Measurements from ENCODE around the gene SMIM44. TPM values are rescaled to one million over a fixed set of nuclear protein-coding genes. Genes with fewer than 3 reads are reported as not detected.
"Not testable (repeated sequence)": the region's sequence is repeated elsewhere in the genome, so short reads cannot be mapped to it uniquely, and the experiment has no call there.

Gene SMIM44
- total RNA-seq, 1 donor from 2014 or later, result not detected

- no peak for DNase-seq (ENCODE audit: low spot score in 2 of 2)
- FAIRE-seq, result no peak
Observed at GRCh38 chr19:3518659-3519058, 35.4 kb upstream of the SMIM44 start.

DNA sequence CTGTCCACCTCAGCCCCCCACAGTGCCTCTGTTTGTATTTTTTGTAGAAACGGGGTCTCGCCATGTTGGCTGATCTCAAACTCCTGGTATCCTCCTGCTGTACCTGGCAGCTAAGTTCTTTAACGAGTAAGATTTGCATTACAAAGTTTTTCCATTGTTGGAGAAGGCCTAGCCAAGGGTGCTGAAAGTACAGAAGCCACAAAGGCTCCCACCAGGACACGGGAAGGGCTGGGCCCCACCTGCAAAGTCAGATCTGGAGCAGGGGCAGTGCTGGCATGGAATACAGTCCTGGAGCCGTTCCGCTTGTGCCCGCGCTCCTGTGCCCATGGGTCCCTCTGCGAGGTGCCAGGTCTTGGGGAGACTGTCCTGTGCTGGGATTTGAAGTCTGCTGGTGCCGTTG, 35.0 kb upstream of the SMIM44 start:
- FAIRE-seq, result no peak
- DNase-seq (ENCODE audit: low spot score in 2 of 2), result no peak

DNA sequence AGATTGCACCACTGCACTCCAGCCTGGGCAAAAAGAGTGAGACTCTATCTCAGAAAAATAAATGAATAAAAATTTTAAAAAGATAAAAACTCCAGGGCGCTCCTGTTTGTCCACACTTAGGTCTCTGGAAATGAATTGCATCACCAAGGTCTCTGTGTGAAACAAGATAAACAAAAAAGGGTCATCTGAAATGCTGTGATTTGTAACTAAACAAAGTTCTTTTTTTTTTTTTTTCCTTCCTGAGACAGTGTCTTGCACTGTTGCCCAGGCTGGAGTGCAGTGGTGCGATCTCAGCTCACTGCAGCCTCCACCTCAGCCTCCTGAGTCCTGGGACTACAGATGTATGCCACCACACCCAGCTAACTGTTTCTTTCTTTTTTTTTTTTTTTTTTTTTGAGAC, 34.4 kb upstream of the SMIM44 start:
- FAIRE-seq, result no peak
- no peak for DNase-seq (ENCODE audit: low spot score in 2 of 2)

- FAIRE-seq, result no peak
- DNase-seq (ENCODE audit: low spot score in 2 of 2), result no peak
Observed at GRCh38 chr19:3516675-3517207, 33.5 kb upstream of the SMIM44 start.

DNA sequence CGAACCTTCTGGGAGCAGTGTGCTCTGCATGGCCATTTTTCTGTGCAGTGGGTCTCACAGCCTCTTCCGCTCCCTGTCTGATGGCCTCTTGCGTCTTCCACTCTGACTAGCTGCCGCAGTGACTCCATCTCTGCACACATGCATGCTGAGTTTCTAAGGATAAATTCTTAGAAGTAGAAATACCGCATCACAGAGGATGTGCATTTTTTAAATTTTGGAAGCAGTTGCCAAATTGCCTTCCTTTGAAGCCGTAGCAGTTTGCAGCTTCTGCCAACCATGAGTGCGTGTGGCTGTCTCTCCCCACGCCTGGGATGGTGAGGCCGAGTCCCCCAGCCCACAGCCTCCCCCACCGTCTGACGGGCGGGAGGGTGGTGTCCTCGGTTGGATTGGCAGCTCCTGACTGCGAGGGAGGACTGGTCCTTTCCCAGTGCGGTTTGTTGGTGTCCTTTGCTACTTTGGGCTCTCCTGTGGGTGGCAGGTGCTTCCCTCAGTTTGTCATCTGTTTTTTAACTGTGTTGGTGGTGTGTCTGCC, 32.7 kb upstream of the SMIM44 start:
- FAIRE-seq (no peak), DNase-seq (ENCODE audit: low spot score in 2 of 2) (no peak)

GRCh38 chr19:3514930-3515329, 31.7 kb upstream of the SMIM44 start:
- DNase-seq (ENCODE audit: low spot score in 2 of 2), result no peak
- FAIRE-seq, result no peak

GRCh38 chr19:3513229-3514140, 30.2 kb upstream of the SMIM44 start:
- DNase-seq (ENCODE audit: low spot score in 2 of 2), result no peak
- FAIRE-seq, result no peak

DNA sequence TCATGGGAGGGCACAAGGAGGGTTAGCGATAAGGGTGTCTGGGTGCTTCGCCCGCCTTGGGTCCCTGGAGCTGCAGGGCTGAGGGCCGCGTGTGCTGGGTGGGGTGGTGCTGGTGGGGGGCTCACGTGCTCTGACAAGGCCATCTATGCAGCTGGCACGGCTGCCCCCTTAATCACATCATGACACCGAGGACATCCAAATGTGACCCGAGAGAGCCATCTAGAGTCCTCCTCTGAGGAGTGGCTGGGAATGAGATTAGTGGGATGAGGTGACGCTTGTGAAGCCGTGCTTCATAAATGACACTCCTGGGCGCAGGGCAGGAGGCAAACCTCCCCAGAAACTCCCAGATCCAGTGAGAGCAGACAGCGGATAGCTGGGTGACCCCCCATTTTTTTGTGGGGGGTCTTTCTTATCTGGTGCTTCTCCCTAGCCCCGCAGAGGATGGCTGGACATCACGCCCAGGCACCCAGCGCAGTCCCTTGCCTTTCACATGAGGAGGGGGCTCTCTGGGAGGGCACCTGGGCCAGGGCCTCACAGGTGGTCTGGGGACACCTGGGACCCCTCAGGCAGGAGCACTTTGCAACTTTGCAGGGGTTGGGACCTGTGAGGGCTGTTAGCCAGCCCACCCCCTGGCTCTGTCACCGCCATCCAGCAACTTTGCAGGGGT, 29.5 kb upstream of the SMIM44 start:
- DNase-seq (ENCODE audit: low spot score in 2 of 2), result no peak
- FAIRE-seq, result no peak

GRCh38 chr19:3511506-3512251, 28.4 kb upstream of the SMIM44 start:
- no peak for DNase-seq (ENCODE audit: low spot score in 2 of 2)
- no peak for FAIRE-seq

DNA sequence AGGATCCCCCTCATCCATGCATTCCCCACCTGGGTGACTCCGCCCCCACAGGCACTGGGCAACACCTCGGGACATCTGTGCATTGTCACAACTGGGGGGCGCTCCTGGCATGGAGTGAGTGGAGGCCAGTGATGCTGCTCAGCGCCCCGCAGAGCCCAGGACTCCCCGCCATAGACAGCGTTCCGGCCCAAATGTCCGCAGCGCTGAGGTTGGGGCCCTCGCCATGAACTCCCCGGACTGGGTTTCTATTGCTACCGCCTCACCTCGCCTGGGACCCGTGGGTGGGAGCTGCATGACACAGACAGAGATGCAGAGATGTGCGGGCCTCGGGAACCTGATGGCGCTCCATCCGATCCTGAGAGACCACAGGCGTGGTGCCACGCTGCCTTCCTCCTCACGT, 27.5 kb upstream of the SMIM44 start:
- DNase-seq (ENCODE audit: low spot score in 2 of 2), result no peak
- no peak for FAIRE-seq

DNA sequence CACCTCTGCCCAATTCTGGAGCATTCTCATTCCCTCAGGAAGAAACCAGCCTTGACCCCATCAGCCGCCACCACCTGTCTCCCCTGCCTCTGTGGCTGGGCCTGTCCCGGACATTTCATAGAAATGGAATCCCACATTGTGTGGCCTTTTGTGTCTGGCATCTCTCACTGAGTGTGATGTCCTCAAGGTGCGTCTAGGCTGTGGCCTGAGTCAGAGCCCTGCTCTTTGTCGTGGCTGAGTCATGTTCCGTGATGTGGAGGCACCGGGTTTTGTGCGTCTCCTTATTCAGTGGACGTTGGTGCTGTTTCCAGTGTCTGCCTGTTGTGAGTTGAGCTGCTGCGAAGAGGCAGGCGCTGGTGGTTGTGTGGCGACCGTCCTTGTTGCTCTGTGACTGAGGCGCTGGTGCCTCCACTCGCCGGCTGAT, 26.3 kb upstream of the SMIM44 start:
- DNase-seq (ENCODE audit: low spot score in 2 of 2) (no peak), FAIRE-seq (no peak)

- DNase-seq (ENCODE audit: low spot score in 2 of 2), result no peak
- FAIRE-seq, result no peak
Observed at GRCh38 chr19:3508771-3509535, 25.7 kb upstream of the SMIM44 start.

DNA sequence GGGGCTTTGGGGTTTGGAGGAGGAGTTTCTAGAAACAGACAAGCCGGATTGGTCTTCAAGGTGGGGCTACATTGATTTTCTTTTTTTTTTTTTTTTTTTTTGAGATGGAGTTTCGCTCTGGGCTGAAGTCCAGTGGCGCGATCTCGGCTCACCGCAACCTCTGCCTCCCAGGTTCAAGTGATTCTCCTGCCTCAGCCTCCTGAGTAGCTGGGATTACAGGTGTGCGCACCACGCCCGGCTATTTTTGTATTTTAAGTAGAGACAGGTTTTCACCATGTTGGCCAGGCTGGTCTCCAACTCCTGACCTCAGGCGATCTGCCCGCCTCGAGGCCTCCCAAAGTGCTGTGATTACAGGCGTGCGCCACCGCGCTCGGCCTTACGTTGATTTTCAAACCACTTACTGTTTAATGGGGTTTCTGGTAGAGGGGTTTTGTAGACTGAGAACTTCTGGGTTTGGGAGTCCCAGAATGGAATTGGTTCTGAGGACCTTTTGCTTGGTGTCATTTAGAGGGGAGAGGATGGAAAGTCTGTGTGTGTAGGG, 24.9 kb upstream of the SMIM44 start:
- FAIRE-seq; DNase-seq (ENCODE audit: low spot score in 2 of 2): not testable (repeated sequence)

GRCh38 chr19:3507371-3508120, 24.3 kb upstream of the SMIM44 start:
- no peak for FAIRE-seq

GRCh38 chr19:3506384-3507340, 23.4 kb upstream of the SMIM44 start:
- DNase-seq (ENCODE audit: low spot score in 2 of 2) (no peak), FAIRE-seq (no peak)

More at GRCh38 chr19:3507371-3508120, 24.3 kb upstream of the SMIM44 start:
- DNase-seq (ENCODE audit: low spot score in 2 of 2), result peak in 1 of 2 donors; percentile 65

GRCh38 chr19:3505598-3506383, 22.6 kb upstream of the SMIM44 start, which contains the start of gene FZR1:
Gene FZR1 (plus strand): TSS chr19:3506311. CDS start chr19:3522990, 16,679 bp downstream.
- DNase-seq (ENCODE audit: low spot score in 2 of 2), result peak; percentile 99 to 100
- FAIRE-seq, result no peak

DNA sequence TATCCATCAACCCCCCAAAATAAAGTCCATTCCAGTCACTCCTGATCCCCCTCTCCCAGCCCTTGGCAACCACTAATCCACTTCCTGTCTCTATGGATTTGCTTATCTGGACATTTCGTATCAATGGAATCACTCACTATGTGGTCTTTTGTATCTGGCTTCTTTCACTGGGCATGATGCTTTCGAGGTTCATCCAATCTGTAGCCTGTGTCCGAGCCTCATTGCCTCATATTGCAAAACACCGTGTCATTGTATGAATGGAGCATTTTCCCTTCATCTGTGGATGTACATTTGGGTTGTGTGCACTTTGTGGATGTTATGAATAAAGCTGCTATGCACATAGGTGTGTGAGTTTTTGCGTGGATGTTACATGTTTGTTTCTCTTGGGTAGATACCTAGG, 21.5 kb upstream of the SMIM44 start:
- DNase-seq (ENCODE audit: low spot score in 2 of 2) (no peak), FAIRE-seq (no peak)
